C4-2B (cell line): ENCODE measurements around the gene ZDHHC9.
"Not testable (repeated sequence)": the region's sequence is repeated elsewhere in the genome, so short reads cannot be mapped to it uniquely, and the experiment has no call there.

Experiments
- H3K27ac ChIP-seq: fragments of 450-650 bp; 2 replicates; pipeline ENCODE4 v1.5.1; 2017
- CTCF ChIP-seq: fragments of 450-650 bp; conservative IDR thresholded peaks from 2 replicates; pipeline ENCODE4 v1.5.1; 2017; ENCODE audit warnings: mild to moderate bottlenecking
- ZFX ChIP-seq: fragments of 450-650 bp; IDR thresholded peaks from 2 replicates; pipeline ENCODE4 v1.6.1; 2017

The ZDHHC9 gene

GRCh38 chrX:129843459-129844306, at the start of gene ZDHHC9:
TSS of gene ZDHHC9 (minus strand) at chrX:129843886. CDS start at chrX:129841945, 1,941 bp downstream.
- TF ChIP-seq CTCF (no peak), ZFX (0 out of 2 replicates have a peak, but pooled peaks have one; percentile 19)
- peak within 1 kb of the TSS; percentile 87 for H3K27ac ChIP-seq

- no peak overlapping the region for H3K27ac ChIP-seq
Measured at GRCh38 chrX:129877401-129877800, 33.7 kb upstream of the ZDHHC9 start.

GRCh38 chrX:129876771-129877305, 33.2 kb upstream of the ZDHHC9 start:
- no peak overlapping the region for H3K27ac ChIP-seq
- TF ChIP-seq ZFX, result no peak
- TF ChIP-seq CTCF, result no peak

More at GRCh38 chrX:129877401-129877800, 33.7 kb upstream of the ZDHHC9 start:
- TF ChIP-seq ZFX (no peak), CTCF (no peak)

- no peak for TF ChIP-seq ZFX
- no peak for TF ChIP-seq CTCF
- no peak overlapping the region for H3K27ac ChIP-seq
Measured at GRCh38 chrX:129875669-129876068, 32.0 kb upstream of the ZDHHC9 start.

GRCh38 chrX:129872524-129872923, 28.8 kb upstream of the ZDHHC9 start:
- no peak for TF ChIP-seq CTCF
- TF ChIP-seq ZFX, result no peak

GRCh38 chrX:129866321-129866720, 22.6 kb upstream of the ZDHHC9 start:
- H3K27ac ChIP-seq, result not testable (repeated sequence)

More at GRCh38 chrX:129872524-129872923, 28.8 kb upstream of the ZDHHC9 start:
- no peak overlapping the region for H3K27ac ChIP-seq

GRCh38 chrX:129859134-129859533, 15.4 kb upstream of the ZDHHC9 start:
- not testable (repeated sequence) for H3K27ac ChIP-seq

- not testable (repeated sequence) for H3K27ac ChIP-seq
Measured at GRCh38 chrX:129851825-129852224, 8.1 kb upstream of the ZDHHC9 start.

GRCh38 chrX:129846716-129847115, 3.0 kb upstream of the ZDHHC9 start:
- H3K27ac ChIP-seq, result no peak overlapping the region
- TF ChIP-seq CTCF (no peak), ZFX (no peak)
